Umbilical cord (tissue), 2 donors: ENCODE results near the gene ZCCHC24. TPM values are rescaled to one million over a fixed set of nuclear protein-coding genes. Genes with fewer than 3 reads are reported as not detected.
A peak's percentile ranks its signal among the peaks of the same experiment; 100 is the strongest.

Experiments used
- DNase-seq: peaks from one replicate; pipeline ENCODE4 v3.0.0-alpha.2; 2015; ENCODE audit warnings: low spot score
- total RNA-seq: library from RNA; depleted of rRNA; stranded (reverse); fragments of >200 nt; gene quantifications from one replicate; pipeline ENCODE4 v1.2.3, GENCODE V29; 2014; ENCODE audit warnings: low replicate concordance; ENCODE audit not compliant: insufficient read depth

The ZCCHC24 gene
- total RNA-seq, 1 donor from 2014 or later: 33.7 TPM

- DNase-seq: peak; percentile 59
Observed at GRCh38 chr10:79446758-79447084, 1.3 kb upstream of the ZCCHC24 start.

DNA sequence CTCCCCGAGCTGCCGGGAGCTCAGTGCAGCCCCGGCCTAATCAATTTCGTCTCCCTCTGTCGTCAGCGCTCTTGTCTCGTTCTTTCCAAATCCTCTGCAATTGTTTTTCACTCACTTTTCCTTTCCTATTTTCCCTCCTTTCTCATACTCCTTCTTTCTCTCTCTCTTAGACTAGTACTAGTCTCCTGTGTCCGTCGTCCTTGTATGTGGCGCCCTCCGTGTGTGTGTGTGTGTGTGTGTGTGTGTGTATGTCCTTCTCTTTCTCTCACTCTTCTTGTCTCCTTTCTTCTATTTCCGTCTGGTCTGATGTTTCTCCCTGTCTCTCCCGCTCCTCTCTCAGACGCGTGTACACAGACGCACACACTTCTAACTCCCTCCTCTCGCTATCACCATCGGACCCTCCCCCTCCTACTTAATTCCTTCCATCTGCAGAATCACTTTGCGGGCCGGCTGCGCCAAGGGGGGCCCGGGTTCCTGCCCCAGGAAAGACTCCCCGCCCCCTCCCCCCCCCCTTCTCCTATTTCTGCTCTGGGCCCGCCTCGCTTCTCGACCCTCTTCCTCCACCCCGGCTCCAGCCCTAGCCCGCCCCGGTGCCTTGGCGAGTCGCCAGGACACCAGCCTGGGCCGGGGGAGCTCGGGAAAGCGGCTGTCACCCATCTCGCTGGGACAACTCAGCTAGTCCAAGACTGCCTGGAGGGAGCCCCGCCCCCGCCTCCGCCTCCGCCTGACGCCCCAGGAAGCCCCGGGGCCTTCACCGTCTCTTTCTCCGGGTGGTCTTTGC lies 743 bp upstream of the ZCCHC24 start:
- no peak for DNase-seq

DNA sequence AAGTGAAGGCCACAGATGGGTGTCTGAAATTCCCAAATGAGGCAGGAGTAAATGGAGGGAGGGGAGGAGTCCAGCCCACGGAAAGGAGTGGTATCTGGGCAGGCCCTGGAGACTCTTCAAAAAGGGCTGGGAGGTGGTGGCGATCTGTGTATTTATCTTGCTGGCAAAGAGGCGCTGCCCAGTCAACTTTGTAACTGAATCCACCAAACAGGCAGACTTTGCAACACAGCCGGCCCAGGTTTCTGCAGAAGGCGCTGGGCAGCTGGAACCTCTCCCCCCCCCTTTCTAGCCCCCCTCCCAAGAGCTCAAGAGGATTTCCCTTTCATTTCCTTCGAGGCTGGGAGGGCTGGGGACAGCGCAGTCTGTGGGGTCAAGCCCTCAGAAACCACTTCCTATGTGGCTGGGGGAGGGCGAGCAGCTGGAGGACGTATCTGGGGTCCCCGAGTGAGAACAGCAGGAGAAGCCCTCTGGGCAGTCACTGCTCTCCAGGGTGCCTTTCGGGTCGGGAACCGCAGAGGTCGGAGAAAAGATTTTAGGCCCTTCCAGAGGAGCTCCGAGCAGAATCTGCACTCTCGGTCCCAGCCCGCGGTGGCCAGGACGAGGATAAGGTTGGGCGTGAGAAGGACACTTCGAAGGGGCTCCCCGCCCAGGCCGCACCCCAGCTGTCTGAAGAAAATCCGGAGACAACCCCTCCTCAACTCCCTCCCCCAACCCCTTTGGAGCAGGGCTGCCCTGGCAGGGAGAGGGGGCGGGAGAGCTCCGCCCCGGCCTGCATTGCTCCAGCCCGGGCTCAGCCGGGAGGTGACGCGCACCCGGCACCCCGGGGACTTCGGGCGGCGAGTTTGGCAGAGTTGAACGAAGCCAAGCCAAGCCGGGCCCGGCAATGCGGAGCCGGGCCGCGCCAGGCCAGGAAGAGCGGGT lies 965 bp downstream of the ZCCHC24 start:
- DNase-seq: peak; percentile 79

DNA sequence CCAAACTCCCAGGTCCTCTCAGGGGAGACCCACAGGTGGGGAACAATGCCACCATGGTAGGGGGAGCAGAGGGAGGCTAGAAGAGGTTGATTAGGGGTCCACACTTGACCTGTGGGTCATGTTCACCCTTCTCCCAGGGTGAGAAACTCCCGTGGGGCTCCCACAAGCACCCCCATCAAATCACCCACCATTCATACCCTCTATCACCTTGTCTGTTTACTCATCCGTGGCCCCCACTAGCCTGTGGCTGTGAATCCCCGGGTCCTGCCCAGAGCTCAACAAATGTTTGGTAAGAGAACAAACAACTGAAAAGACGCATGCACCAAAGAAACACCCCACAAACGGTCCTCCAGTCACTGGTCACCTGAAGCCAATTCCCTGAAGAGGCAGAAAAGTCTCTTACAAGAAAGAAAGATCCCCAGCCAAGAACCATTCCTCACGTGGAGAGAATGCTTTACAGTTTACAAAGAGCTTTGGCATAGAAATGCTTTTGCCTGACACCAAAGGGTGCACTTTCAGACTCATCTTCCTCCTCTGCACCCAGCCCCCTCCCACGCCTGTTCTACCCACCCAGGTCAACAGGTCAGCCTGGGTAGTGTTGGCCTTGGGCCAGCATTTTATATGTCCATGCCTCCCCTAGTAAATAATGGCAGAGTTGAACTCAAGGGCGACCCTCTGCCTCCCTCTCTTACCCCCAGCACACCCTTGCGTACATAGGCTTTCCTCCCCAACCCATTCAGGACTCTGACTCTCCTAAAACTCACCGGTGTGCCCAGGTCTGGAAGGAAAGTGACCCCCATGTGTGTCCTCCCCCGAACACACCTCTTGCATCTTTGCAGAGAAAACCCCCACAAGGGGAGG lies 1.9 kb downstream of the ZCCHC24 start:
- DNase-seq: no peak

GRCh38 chr10:79442171-79443040 lies 3.0 kb downstream of the ZCCHC24 start:
- DNase-seq: no peak

GRCh38 chr10:79441433-79441832 lies 4.0 kb downstream of the ZCCHC24 start:
- no peak for DNase-seq

GRCh38 chr10:79440281-79440680 lies 5.1 kb downstream of the ZCCHC24 start:
- DNase-seq: no peak

DNA sequence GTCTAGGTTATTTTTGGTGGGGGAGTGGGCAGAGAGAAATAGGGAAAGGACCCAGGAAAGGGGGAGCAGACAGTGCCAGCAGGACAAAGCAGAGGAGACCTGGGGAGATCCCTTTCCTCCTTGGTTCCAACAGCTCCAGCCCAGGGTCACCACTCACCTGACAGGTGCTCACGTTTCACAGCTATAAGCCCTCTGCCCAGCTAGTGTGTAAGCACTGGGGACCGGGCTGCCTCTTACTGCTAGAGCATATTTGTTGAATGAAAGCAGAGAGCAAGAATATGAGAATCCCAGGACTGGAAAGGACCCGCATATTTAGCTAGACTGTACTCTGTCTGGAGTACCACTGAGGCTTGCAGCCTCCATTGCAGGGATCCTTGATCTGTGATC lies 6.7 kb downstream of the ZCCHC24 start:
- DNase-seq: no peak

DNA sequence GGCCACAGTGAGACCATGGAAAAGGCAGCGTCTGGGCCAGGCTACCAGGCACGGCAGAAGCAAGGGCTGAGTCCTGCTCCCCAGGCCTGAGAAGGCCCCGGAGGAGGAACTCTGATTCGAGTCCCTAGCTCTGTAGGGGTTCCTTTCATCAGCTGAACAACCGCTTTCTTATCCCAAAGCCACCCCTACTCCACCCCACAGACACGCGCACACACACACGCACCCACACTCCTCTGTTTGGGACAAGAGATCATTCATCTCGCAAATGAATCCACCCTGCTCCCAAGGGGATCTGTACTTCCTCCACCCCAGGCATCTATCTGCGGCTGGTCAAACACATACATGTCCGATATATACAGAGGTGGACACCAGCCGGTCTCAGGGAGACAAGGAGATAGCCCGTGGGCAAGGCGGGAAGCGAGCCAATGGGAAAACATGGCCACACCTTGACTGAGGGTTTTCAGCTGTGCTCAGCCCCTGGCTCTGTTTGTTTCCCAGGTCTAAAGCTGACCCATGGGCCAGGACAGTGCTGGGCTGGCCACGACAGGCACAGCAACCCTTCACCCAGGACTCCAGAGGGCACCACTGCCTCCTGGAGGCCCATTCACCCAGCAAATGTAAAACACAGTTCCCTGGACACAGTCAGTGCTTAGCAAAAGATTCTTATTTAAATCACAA lies 7.3 kb downstream of the ZCCHC24 start:
- DNase-seq: no peak

GRCh38 chr10:79437111-79437814 lies 8.2 kb downstream of the ZCCHC24 start:
- no peak for DNase-seq

DNA sequence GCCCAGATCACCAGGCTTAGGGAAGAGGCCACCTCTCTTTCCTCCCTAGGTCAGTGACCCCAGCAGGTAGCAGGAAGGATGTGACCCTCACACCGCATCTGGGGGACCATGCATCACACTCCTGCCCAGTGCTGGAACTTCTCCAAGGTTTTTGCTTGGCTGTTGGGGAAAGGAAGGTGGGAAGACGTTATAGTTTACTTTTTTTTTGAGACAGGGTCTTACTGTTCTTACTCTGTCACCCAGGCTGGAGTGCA lies 8.6 kb downstream of the ZCCHC24 start:
- DNase-seq: no peak

DNA sequence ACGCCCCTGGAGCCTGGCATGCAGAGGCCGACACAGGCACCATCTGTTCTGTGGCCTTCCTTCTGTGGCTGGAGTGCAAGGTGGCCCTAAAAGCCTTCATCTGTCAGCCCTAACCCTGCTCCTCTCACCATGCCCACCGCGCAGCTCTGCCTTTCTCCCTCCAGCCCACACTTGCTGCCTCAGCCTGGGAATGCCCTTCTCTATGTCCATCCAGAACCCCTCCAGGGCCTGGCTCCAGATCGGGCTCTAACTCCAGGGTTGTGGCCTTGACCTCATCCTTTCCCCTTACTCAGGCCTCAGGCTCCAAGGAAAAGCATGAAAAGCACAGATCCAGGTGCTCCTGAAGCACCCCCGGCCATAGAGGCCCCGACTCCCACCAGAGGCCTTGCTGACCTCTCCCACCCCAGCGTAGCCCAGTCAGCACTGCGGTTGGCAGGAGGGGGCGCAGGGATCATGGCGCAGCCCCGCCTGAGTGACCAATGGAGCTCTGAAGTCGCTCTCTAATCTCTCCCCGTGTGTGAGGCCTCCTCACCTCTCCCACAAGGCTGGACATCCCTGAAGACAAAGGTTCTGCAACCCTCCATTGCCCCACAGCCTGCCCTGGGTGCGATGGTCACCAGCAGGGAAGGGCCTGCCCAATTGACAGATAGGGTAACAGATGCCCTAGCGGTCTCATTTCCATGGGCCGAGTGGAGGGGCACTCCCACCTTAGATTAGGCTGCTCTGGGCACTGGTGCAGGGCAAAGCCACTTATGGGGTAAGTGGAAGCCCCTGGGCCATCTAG lies 9.2 kb downstream of the ZCCHC24 start:
- DNase-seq: no peak

GRCh38 chr10:79435271-79436065 lies 10.0 kb downstream of the ZCCHC24 start:
- DNase-seq: peak; percentile 78

GRCh38 chr10:79434821-79435251 lies 10.6 kb downstream of the ZCCHC24 start:
- peak; percentile 75 for DNase-seq

DNA sequence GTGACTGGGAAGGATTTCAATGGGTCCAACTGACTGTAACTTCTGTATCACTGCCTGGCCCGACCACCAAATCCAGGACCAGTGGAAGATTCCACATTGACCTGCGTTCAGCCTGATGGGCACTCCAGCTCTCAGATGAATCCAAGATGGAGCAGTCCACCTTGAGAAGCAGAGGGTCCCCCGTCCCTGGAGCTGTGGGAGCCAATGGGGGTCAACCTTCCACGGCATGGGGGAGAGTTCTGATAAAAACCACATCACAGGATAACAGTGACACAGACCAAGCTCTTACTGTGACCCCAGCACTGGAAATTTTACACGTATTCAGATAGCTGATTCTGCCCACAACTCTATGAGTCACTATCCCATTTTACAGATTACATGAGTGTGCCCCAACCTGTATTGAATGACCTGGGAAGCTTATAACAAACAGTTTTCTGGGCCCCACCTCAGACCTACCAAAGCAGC lies 11.2 kb downstream of the ZCCHC24 start:
- no peak for DNase-seq

GRCh38 chr10:79433324-79434222 lies 11.9 kb downstream of the ZCCHC24 start:
- DNase-seq: peak; percentile 68
